HG03064 (cell line): ENCODE data around the gene ESRP2.

ENCODE experiments used
- ATAC-seq: cut with Tn5 transposase; IDR thresholded peaks from one replicate; pipeline ENCODE4 v1.9.1; 2021; ENCODE audit warnings: low read depth; ENCODE audit not compliant: unreplicated experiment

The ESRP2 gene

GRCh38 chr16:68227183-68227793 is 8.6 kb downstream of the ESRP2 start:
- no peak for ATAC-seq

GRCh38 chr16:68226116-68226515 is 9.8 kb downstream of the ESRP2 start:
- ATAC-seq = no peak

- ATAC-seq = no peak
Observed at GRCh38 chr16:68223072-68223471, 12.9 kb downstream of the ESRP2 start.

GRCh38 chr16:68219725-68220351 is 16.1 kb downstream of the ESRP2 start:
- ATAC-seq = no peak

- ATAC-seq = no peak
Observed at GRCh38 chr16:68217506-68217905, 18.4 kb downstream of the ESRP2 start.

- no peak for ATAC-seq
Observed at GRCh38 chr16:68216240-68216639, 19.7 kb downstream of the ESRP2 start.

GRCh38 chr16:68215302-68215701 is 20.6 kb downstream of the ESRP2 start:
- no peak for ATAC-seq

GRCh38 chr16:68214726-68215125 is 21.2 kb downstream of the ESRP2 start:
- ATAC-seq = no peak

GRCh38 chr16:68206245-68206644 is 29.7 kb downstream of the ESRP2 start:
- no peak for ATAC-seq

- no peak for ATAC-seq
Observed at GRCh38 chr16:68202091-68202519, 33.8 kb downstream of the ESRP2 start.

- ATAC-seq = no peak
Observed at GRCh38 chr16:68200088-68200783, 35.7 kb downstream of the ESRP2 start.

- ATAC-seq = no peak
Observed at GRCh38 chr16:68197250-68197649, 38.7 kb downstream of the ESRP2 start.

- ATAC-seq = no peak
Observed at GRCh38 chr16:68194251-68194650, 41.7 kb downstream of the ESRP2 start.

- ATAC-seq = no peak
Observed at GRCh38 chr16:68190736-68191510, 45.0 kb downstream of the ESRP2 start.

- no peak for ATAC-seq
Observed at GRCh38 chr16:68190081-68190480, 45.8 kb downstream of the ESRP2 start.

GRCh38 chr16:68188170-68188569 is 47.8 kb downstream of the ESRP2 start:
- ATAC-seq = no peak

GRCh38 chr16:68187505-68187904 is 48.4 kb downstream of the ESRP2 start:
- ATAC-seq = no peak

GRCh38 chr16:68186877-68187276 is 49.0 kb downstream of the ESRP2 start:
- no peak for ATAC-seq

- ATAC-seq = no peak
Observed at GRCh38 chr16:68183046-68183445, 52.9 kb downstream of the ESRP2 start.

GRCh38 chr16:68179855-68180254 is 56.1 kb downstream of the ESRP2 start:
- ATAC-seq = no peak

- ATAC-seq = no peak
Observed at GRCh38 chr16:68179196-68179795, 56.6 kb downstream of the ESRP2 start.
